Measurements from ENCODE around the gene ABL2.

ABL2 gene

DNA sequence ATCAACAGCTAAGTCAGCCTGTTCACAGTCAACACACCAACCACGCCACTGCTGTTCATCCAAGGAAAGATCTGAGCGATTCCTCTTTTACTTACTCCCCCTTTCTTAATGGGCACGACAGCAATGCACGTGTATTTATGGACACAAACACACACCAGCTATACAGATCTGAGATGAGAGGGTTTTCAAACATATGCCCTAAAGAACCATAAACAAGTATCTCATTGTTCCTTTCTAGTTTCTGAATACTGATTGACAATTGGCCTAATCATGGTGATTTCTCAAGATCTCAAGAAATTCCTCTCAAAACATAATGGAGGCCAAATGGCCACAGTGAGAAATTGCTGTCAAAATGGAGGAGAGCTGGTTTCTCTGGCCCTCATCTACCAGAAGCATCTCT is 129.6 kb downstream of the ABL2 start:
- TF ChIP-seq, protein P1, sequence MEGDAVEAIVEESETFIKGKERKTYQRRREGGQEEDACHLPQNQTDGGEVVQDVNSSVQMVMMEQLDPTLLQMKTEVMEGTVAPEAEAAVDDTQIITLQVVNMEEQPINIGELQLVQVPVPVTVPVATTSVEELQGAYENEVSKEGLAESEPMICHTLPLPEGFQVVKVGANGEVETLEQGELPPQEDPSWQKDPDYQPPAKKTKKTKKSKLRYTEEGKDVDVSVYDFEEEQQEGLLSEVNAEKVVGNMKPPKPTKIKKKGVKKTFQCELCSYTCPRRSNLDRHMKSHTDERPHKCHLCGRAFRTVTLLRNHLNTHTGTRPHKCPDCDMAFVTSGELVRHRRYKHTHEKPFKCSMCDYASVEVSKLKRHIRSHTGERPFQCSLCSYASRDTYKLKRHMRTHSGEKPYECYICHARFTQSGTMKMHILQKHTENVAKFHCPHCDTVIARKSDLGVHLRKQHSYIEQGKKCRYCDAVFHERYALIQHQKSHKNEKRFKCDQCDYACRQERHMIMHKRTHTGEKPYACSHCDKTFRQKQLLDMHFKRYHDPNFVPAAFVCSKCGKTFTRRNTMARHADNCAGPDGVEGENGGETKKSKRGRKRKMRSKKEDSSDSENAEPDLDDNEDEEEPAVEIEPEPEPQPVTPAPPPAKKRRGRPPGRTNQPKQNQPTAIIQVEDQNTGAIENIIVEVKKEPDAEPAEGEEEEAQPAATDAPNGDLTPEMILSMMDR (conservative IDR thresholded peaks at IDR 0.05) = no peak
- no peak overlapping the region for H3K27ac ChIP-seq

DNA sequence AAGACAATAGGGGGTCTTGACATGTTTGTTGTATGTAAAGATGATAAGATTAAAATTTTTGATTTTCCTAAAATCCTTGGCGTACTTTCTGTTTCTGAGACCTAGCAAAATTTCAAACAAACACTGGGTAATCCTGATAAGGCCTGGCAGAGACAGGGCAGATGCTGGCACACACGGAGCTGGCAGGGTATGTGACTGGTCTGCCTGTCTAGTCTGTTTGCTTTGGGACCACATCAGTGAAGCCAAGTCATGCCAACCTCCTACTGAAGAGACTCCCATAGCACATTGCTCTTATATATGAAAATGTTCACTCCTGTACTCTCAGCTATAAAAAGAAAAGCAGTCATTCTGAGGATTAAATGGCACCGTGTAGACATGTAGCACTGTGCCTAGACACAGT is 133.6 kb downstream of the ABL2 start:
- TF ChIP-seq, protein P1 (conservative IDR thresholded peaks at IDR 0.05) = no peak
- peak overlapping the region; percentile 48; the same call in 1 of the 2 replicates for H3K27ac ChIP-seq

DNA sequence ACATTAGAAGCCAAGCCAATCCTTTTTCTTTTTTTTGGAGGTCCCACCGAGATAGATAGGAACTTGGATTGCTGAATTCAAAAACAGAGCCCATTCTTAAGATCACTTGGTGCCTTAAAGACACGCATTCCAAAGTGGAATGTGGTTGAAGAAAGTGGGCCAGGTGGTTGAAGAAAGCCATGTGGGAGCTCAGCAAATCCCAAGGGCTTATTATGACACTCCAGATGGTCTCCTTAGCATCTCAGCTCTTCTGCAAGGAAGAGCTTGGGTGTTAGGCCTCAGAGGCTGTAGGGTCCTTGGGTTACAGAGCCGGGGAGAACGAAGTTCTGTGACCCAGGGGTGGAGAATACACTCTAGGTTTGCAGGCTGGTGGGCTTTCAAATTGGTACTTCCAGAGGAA is 134.1 kb downstream of the ABL2 start:
- H3K27ac ChIP-seq = peak overlapping the region; percentile 48
- TF ChIP-seq, protein P1 (conservative IDR thresholded peaks at IDR 0.05) = no peak

DNA sequence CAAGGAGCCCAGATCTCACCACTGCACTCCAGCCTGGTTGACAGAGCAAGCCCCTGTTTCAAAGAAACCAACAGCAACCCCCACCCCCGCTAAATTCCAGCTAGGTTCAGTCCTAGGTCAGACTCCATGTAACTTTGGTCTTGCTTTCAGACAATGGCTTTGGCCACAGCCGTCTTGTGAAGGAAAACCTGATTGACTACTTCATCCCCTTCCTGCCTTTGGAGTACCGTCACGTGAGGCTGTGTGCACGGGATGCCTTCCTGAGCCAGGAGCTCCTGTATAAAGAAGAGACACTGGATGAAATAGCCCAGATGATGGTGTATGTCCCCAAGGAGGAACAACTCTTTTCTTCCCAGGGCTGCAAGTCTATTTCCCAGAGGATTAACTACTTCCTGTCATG is 134.7 kb downstream of the ABL2 start:
- TF ChIP-seq, protein P1 (conservative IDR thresholded peaks at IDR 0.05) = no peak

DNA sequence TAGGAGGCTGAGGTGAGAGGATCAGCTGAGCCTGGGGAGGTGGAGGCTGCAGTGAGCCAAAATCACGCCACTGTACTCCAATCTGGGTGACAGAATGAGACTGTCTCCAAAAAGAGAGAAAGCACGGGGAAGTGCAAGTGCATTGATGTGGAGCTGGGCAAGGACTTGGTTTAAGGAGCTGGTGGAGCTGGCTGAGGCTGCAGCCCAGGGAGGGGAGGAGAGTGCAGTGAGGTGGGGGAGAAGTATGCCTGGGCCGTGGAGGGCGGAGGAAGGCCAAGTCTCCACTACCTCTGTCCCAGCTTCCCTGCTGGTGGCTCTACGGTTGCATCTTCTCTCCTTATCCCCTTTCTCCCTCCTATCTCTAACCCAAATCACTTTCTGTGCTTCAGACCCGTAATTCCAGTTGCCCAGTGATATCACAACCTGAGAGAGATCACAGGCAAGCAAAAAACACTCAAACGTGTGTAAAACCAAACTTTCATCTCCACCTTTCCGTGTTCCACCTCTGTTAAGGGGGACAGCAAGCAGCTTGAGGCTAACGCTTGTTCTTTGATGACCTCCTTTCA is 136.5 kb downstream of the ABL2 start:
- TF ChIP-seq, protein P1 (conservative IDR thresholded peaks at IDR 0.05) = no peak
- no peak overlapping the region for H3K27ac ChIP-seq

More for the DNA sequence above, 134.7 kb downstream of the ABL2 start:
- peak overlapping the region; percentile 48 for H3K27ac ChIP-seq

DNA sequence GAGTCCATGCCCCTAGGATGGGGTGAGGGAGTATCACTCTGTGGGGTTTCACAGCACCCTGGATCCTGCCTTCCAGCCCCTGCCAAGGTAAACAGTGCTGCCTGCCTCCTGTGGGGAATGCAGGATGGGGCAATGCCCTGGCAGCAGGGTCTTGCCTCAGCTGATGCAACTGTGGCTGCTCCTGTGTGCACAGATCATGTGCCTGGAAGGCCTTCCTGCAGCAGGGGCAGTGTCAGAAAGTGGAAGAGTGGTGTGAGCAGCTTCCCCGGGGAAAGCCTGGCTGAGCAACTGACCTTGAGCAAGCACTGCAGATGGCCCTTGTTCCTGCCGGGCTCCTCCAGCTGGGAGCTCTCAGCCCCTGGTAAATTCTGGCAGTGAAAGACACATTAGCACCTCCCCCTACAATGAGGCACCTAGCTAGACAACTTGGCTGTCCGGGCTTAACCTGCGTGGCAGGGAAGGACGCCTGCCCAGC is 137.7 kb downstream of the ABL2 start:
- no peak overlapping the region for H3K27ac ChIP-seq
- TF ChIP-seq, protein P1 (conservative IDR thresholded peaks at IDR 0.05) = no peak

DNA sequence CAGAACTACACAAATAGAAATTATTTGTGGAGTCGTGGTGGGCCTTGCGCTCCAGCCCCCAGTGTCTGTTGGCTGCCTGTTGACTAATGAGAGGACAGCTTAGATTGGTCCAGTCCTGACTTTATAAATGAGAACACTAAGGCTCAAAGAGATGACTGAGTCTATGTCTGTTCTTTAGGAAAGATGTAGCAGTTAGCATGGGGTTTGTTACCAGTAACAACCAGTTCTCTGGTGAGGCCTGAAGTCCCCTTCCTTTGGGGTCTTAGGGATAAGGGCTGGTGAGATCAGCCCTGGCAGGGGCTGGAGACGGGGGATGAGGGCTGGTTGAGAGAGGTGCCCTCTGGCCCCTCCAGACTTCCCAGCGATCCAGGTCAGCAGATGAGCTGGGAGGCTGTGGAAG is 138.6 kb downstream of the ABL2 start:
- no peak overlapping the region for H3K27ac ChIP-seq
- TF ChIP-seq, protein P1 (conservative IDR thresholded peaks at IDR 0.05) = no peak

Data from VCaP (cell line).